GM18502 (cell line): ENCODE measurements around the gene LARGE1.

Source experiments
- ATAC-seq: cut with Tn5 transposase; IDR thresholded peaks from one replicate; pipeline ENCODE4 v1.9.1; 2021; ENCODE audit warnings: mild to moderate bottlenecking; ENCODE audit not compliant: unreplicated experiment, poor library complexity

LARGE1 gene

GRCh38 chr22:33542722-33543121 lies 377.6 kb downstream of the LARGE1 start:
- ATAC-seq, result no peak

- ATAC-seq, result no peak
Observed at GRCh38 chr22:33542153-33542552, 378.1 kb downstream of the LARGE1 start.

GRCh38 chr22:33539902-33540751 lies 380.1 kb downstream of the LARGE1 start:
- no peak for ATAC-seq

- no peak for ATAC-seq
Observed at GRCh38 chr22:33539202-33539901, 380.9 kb downstream of the LARGE1 start.

GRCh38 chr22:33538277-33538885 lies 381.9 kb downstream of the LARGE1 start:
- ATAC-seq, result no peak

- ATAC-seq, result no peak
Observed at GRCh38 chr22:33537059-33537458, 383.2 kb downstream of the LARGE1 start.

- no peak for ATAC-seq
Observed at GRCh38 chr22:33535937-33536875, 384.1 kb downstream of the LARGE1 start.

- ATAC-seq, result no peak
Observed at GRCh38 chr22:33529424-33530113, 390.7 kb downstream of the LARGE1 start.

- ATAC-seq, result no peak
Observed at GRCh38 chr22:33528183-33528582, 392.1 kb downstream of the LARGE1 start.

GRCh38 chr22:33526434-33527107 lies 393.7 kb downstream of the LARGE1 start:
- no peak for ATAC-seq

- ATAC-seq, result no peak
Observed at GRCh38 chr22:33524511-33525260, 395.6 kb downstream of the LARGE1 start.

GRCh38 chr22:33521879-33522665 lies 398.2 kb downstream of the LARGE1 start:
- ATAC-seq, result no peak

GRCh38 chr22:33520904-33521780 lies 399.1 kb downstream of the LARGE1 start:
- ATAC-seq, result no peak

- ATAC-seq, result no peak
Observed at GRCh38 chr22:33519974-33520903, 400.0 kb downstream of the LARGE1 start.
